ENCODE data around the gene FZD7.

Gene FZD7

GRCh38 chr2:202033317-202034248 is at the start of gene FZD7:
Gene FZD7 (plus strand): TSS chr2:202033855. CDS start chr2:202034648, 793 bp downstream.
- peak; percentile 69 for DNase-seq

GRCh38 chr2:201984333-201984732 is 49.3 kb upstream of the FZD7 start:
- no peak for DNase-seq

- peak; percentile 37 for DNase-seq
Measured at GRCh38 chr2:201984800-201985525, 48.7 kb upstream of the FZD7 start.

GRCh38 chr2:201985728-201986462 is 47.8 kb upstream of the FZD7 start:
- DNase-seq = no peak

- no peak for DNase-seq
Measured at GRCh38 chr2:201986463-201986735, 47.3 kb upstream of the FZD7 start.

GRCh38 chr2:201987426-201987825 is 46.2 kb upstream of the FZD7 start:
- no peak for DNase-seq

- no peak for DNase-seq
Measured at GRCh38 chr2:201990069-201990468, 43.6 kb upstream of the FZD7 start.

- no peak for DNase-seq
Measured at GRCh38 chr2:201992960-201993359, 40.7 kb upstream of the FZD7 start.

GRCh38 chr2:201994973-201995638 is 38.5 kb upstream of the FZD7 start:
- no peak for DNase-seq

GRCh38 chr2:201996006-201996405 is 37.6 kb upstream of the FZD7 start:
- DNase-seq = no peak

GRCh38 chr2:201996679-201997314 is 36.9 kb upstream of the FZD7 start:
- no peak for DNase-seq

- DNase-seq = no peak
Measured at GRCh38 chr2:201999279-201999678, 34.4 kb upstream of the FZD7 start.

- no peak for DNase-seq
Measured at GRCh38 chr2:202001826-202002225, 31.8 kb upstream of the FZD7 start.

- DNase-seq = no peak
Measured at GRCh38 chr2:202002381-202002780, 31.3 kb upstream of the FZD7 start.

GRCh38 chr2:202005272-202005887 is 28.3 kb upstream of the FZD7 start:
- no peak for DNase-seq

- no peak for DNase-seq
Measured at GRCh38 chr2:202006301-202006700, 27.4 kb upstream of the FZD7 start.

- DNase-seq = no peak
Measured at GRCh38 chr2:202007015-202007982, 26.4 kb upstream of the FZD7 start.

- no peak for DNase-seq
Measured at GRCh38 chr2:202007983-202008354, 25.7 kb upstream of the FZD7 start.

- DNase-seq = no peak
Measured at GRCh38 chr2:202009019-202009481, 24.6 kb upstream of the FZD7 start.

- no peak for DNase-seq
Measured at GRCh38 chr2:202009581-202009980, 24.1 kb upstream of the FZD7 start.

GRCh38 chr2:202014318-202014717 is 19.3 kb upstream of the FZD7 start:
- DNase-seq = no peak
